GM19372 (cell line): Measurements from ENCODE around the gene MNDA.

Experiments used
- ATAC-seq: cut with Tn5 transposase; IDR thresholded peaks from one replicate; pipeline ENCODE4 v1.9.1; 2021; ENCODE audit warnings: mild to moderate bottlenecking, low read depth, moderate library complexity; ENCODE audit not compliant: unreplicated experiment

MNDA gene

DNA sequence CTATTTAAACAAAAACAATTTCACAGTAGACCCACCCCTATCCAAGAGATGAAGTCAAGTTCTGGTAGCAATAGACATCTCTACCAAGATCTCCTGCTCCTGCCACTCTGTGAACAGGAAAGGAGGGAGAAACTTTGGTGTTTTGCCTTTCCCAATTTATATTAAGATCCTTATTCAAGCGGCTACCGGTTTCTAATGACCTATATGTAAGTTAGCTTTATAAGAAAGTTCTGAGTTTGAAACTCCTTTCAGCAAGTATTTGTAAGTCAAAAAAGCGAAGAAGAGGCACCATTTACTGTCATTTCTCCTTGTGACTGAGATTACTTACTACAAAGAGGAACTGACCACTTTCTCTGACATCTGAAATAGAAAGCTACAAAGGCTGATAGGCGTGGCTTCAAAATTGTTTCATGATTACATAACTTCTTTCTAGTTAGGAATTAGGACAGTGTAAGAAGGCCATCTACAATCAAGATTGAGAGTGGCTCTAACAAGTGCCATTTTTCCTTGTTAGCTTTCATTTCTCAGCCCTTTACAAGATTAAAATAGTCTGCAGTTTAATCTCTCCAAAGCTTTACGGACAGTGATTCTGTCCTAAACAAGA is at the start of gene MNDA:
Gene MNDA (plus strand): TSS at position 448 of the 604 bp plus-strand sequence. CDS start 10,803 bp downstream, outside the sequence.
- peak; percentile 91 for ATAC-seq

DNA sequence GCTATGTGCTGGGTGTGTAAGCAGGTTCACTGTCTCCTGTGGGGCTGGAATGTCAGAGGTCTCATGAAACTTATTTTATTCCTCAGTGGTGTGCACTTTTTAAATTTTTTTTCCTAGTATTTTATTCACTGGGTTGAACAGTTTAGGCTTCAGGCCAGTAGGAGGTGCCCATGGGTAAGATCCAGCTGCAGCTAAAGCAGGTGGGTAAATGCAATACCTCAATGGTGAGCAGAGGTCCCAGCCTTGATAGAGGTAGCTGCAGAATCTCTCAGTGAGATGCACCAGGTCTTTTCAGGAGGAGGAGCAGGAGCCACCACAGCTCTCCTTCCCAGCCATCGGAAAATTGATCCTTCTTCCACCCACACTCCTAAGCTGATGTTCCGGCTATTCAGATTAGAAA is 37.5 kb upstream of the MNDA start:
- peak; percentile 48 for ATAC-seq

DNA sequence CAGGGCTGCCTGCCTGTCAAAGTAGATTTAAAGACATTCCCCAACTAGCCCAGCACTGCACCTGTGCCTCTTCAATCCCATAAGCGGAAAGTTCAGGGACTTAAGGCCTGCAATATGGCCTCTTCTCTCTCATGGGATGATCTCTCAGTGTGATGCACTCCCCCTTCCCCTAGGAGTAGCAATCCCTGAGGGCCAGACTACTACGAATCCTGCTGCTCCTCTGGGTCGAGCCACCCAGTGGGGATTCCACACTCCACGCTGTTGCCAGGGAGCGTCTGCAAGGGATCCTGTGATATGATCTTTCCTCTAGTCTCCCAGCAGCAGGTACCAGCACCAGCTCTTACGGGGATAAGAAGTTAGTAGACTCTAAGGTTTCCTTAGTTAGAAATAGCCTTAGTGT is 36.9 kb upstream of the MNDA start:
- ATAC-seq: no peak

DNA sequence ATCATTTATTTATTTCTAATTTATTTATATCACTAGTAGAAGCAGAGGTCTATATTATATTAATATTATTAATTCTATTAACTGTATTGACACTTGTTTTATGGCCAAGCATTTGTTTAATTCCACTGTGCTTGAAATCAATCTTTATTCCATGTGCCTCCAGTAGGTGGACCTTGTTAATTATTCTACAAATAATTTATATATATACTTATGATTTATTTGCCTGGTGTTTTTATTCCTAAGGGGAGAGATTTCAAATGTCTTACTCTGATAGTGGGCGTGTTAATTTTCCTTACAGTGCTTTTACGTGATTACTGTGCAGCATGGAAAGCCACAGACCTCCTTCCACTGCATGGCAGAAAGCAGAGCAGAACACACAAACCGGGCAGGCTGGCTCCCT is 32.6 kb upstream of the MNDA start:
- ATAC-seq: no peak

DNA sequence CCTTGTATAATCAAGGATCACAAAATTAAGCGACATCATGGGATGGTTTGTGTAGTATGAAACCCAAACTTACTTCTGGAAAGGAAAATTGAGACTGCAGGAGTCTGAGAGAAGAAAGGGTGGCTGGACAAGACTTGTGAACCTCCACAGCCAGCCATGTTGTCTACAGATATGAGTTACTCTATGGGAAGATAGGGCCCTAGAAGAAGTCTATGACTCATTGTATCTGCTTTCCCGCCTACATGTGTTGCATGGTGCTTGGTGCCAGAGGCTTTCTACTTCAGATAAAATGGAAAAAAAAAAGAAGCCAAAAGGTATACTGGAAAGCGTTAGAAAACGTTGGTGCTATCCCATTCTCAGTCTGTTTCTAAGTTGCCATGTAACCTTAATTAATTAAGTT is 31.5 kb upstream of the MNDA start:
- no peak for ATAC-seq

DNA sequence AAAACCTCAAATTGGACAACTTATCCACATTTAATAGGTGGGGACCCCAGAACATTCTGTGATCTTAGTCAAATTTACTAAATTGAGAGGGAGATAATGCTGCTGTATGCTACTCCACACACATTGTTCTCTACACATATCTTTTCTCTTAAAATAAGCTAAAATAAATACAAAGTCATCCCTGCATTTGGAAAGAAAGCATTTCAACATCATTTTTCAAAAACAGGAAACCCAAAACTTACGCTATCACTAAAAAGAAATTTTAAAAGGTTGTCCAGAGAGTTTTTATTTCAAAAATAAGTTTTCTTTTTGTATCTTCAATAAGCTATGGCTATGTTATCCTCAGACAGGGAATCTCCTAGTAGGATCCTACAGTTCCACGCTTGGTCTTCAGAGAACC is 30.6 kb upstream of the MNDA start:
- ATAC-seq: no peak

DNA sequence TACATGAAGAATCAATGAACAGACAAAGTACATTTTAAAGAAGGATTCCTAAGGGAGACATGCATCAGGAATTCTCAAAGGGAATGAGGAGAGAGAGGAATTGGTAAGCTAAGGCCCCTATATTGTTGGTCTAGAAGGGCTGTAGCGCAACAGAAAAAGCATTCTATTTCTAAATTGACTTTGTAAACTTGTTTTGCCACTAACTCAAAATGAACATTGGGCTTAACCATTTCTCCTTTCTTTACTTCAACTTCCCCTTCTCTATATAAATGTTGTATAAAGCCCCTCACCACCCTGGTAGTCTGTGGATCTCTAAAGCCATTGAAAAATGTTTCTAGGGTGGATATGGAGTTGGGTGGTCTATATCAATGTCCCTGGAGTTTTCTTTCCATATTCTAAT is 29.8 kb upstream of the MNDA start:
- ATAC-seq: no peak

DNA sequence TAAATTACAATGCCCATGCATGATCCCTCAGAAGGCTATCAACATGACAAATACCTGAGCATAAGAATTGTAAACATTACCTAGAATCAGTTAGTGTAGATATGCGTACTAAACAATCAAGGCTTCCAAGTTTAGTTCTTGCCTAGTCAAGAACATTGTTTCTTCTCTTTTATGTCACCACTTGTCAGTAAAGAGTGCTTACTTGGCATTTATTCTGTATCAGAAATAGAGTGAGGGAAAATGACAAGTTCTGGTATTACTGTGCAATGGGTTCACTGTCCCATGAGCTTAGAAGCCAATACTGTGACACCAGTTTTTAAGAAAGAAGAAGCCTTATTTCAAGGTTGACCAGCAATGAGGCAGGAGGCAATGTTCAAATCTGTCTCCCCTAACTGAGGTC is 27.5 kb upstream of the MNDA start:
- ATAC-seq: no peak

DNA sequence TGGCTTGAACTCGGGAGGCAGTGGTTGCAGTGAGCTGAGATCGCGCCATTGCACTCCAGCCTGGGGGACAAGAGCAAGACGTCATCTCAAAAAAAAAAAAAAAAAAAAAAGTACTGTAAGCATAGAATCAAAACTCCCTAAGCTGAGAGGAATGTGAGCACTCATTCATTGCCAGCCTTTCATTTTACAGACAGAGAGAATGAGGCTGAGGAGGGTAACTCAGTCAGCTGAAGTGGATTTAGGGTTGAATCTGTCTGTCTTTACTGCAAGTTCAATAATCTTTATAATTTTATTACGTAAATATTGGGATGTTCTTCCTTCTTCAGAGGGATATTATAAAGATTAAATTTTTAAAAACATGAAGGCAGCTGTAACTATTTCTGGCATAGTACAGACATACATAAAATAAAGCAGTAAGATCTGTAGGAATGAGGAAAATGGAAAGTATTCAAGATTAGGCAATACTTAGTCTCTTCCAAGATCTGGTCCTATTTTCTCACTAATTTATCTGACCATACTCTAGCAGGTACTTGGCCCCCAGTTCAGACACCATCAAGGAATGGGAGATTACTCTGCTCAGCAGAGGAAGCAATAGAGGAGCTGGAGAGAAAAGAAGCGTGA is 24.1 kb upstream of the MNDA start:
- ATAC-seq: no peak

DNA sequence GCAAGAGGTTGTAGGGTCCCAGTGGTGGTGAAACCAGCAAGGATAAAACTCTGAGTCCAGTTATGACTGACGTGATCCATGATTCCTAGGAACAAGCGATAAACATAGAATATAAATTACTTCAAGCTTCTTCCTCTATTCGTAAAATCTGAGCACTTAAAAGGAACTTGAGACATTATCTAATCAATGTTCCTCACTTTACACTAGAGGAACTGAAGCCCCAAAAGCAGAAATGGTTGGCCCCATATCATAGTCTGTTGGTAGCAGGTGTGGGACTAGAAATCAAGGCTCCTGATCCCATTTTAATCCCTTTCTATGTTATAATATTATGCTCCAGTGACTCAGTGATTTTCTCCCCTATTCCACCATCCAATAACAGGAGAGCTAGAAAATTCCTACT is 21.9 kb upstream of the MNDA start:
- no peak for ATAC-seq

DNA sequence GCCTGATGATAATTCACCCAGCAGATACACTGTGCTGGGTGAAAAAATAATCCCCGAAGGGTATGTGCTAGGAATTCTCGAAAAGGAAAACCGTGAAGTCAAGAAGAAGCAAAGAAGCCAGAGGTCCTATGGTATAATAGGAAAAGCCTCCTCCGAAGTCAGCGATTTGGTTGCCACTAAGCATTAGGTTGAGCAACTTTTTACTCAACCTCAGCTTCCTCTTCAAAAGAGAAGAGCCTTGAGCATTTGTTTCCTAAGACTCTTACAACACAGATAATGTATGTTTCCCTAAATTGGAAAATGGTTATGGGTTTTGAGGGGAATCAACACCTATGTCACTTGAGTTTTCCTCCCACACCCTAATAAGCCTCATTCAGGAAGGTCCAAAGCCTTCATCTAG is 21.3 kb upstream of the MNDA start:
- ATAC-seq: no peak

DNA sequence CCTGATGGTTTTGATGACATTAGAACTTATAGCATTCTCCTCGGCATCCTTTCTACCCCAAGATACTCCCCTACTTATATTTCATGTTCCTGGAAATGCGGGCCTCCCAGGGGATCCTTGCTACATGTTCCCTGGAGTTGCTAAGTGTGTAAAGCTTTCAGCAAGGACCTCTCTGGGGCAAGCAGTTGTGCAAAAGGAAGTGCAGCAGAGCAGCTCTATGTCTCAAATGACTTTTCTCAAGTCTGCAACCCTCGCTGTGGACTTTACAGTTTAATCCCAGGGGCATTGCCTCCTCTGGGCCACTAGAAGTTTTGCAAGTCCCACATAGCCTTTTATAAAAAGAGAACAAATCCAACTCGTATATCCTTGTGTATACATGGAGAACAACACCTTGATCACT is 20.8 kb upstream of the MNDA start:
- ATAC-seq: no peak

DNA sequence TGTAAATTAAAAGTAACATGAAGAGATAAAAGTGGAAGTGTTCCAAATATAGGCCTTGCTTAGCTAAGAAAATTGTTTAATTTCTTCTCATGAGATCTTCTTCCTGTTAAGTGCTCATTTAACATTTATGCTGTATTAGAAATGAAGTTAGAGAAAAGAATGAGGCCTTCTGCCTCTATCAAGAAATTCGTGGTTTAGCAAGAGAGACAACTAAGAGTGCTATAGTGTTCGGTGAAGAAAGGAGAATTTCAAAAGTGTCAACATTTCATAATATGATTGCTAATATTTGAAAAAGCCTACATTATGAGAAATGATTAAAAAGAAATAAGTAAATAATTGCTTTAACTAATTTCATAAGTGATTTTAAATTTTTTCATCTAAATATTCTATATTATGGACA is 18.8 kb upstream of the MNDA start:
- no peak for ATAC-seq

DNA sequence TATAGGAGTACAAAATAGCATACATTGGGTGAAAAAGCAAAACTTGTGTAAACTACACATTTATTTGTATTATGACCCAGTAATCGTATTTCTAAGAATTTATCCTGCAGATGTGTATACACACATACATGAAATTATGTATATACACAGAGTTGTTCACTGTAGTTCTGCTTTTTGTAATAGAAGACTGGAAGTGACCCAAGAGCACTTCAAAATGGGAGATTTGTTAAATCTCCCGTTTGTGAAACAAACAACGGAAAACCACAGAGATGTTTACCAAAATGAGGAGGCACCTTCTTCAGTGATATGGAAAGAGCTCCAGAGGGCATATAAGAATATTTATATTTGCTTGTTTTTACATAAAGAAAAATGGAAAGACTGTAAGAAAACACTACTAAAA is 18.0 kb upstream of the MNDA start:
- ATAC-seq: no peak

DNA sequence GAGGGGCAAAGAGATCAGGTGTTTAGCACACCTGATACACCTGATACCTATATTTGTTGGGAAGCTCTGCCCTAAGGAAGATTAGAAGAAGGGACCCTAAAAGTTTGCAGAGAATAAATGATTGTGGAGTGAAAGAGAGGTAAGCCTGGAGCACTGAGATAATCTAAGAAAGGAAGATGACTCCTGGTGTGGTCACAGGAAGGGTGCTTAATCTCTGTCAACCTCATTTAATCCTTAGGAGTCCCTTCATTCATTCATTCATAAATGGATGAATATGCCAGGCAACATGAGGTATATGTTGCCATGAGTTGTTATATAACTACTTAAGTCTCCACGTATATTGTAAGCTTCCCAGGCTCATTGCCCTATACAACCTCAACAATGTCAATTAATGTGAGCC is 16.2 kb upstream of the MNDA start:
- ATAC-seq: no peak

DNA sequence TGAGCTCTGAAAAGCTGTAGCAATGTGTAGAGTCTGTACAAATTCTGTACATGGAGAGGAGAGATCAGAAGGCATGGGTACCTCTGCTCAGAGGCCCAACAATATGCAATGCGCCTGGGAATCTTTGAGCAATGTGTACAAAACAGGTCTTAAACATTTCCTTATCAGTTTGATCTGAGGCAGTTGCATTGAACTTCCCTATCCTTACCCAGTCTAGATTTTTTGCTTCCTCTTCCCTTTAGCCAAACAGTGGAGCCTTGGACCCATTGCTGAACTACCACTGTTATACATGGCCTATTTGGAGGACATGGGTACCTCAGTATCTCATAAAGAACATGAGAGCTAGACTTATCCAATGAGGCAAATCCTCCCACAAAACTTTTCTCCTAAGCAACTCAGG is 12.6 kb upstream of the MNDA start:
- no peak for ATAC-seq

DNA sequence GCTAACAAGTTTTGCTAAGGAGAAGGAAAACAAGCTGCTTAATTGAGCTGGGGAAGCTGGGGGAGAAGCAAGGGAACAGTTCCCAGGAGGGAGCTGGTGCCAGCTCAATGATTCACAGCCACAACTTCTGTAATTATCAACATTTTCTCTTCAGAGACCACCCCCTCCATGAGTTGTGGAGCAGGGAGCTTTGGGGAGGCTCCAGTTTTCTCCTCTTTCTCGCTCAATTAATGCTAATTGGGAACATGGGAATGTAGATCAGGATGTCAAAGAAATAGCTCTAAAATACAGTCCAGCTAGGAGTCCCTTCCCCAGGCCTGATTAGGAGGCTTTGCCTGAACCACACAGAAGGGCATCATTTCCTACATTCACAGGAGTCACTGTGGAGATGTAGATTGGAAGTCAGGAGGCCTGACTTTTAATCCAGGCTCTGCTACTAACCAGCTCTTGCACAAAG is 12.1 kb upstream of the MNDA start:
- ATAC-seq: no peak

DNA sequence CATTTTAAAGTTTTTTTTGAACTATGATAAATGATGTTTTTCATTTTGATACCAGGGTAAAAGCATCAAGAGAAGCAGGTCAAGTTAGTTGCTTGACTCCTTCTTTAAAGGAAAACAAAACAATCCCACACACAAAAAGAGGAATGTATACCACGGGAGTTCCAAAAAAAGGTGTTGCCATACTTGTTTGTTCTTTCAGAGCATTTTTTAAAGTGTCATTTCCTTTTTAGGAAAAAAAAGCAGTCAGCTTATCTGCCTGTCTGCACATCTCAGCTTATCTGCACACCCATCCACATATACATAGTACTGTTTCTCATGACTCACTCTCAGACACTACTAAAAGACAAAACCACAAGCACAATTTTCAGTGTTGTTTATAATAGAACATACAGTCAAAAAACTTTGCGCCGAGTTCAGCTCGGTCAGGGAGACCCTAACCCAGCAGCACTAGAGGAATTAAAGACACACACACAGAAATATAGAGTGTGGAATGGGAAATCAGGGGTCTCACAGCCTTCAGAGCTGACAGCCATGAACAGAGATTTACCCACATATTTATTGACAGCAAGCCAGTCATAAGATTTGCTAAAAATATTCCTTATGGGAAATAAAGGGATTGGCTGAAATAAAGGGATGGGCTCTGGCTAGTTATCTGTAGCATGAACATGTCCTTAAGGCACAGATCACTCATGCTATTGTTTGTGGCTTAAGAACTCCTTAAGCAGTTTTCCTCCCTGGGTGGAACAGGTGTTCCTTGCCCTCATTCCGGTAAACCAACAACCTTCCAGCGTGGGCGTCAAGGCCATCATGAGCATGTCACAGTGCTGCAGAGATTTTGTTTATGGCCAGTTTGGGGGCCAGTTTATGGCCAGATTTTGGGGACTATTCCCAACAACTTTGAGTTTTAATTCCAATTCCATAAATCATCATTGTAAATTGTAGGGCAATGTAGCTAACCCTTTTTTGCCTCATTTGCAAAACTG is 11.4 kb upstream of the MNDA start:
- ATAC-seq: no peak

DNA sequence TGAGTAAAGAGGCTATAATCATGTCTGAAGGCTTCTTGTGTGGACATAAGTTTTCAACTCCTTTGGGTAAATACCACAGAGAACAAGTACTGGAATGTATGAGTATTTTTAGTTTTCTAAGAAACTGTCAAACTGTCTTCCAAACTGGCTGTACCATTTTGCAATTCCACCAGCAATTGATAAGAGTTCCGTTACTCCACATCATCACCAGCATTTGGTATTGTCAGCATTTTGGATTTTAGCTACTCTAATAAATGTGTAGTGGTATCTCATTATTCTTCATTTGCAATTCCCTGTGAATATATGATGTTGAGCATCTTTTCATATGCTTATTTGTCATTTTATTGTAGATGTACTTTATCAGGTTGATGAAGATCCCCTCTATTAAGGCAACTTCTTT is 9.4 kb upstream of the MNDA start:
- ATAC-seq: no peak

DNA sequence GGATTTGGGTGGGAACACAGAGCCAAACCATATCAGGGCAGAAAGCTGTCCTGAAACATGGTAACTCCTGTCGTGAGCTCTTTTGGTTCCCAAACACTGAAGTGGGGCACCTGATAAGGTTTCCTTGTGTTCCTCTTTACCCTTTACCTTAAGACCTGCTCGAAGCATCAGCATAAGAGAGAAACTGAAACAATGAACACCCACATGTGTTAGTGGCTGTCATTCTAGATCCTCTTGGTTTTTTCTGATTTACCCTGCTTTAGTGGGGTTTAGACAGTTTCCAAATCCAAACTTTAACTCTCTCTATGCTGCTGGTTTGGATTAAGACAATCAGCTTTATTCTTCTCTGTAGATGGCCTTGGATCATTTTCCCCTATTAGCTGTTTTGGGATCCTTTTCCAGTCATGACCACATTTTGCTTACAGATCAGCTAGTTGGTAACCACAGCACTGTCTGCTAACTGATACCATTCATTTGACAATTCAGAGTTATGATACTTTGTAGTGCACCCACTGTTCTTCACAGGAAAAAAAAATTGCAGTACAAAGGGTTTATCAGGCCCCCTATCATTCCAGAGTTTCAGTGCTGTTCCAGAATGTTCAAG is 975 bp upstream of the MNDA start:
- ATAC-seq: peak; percentile 58

DNA sequence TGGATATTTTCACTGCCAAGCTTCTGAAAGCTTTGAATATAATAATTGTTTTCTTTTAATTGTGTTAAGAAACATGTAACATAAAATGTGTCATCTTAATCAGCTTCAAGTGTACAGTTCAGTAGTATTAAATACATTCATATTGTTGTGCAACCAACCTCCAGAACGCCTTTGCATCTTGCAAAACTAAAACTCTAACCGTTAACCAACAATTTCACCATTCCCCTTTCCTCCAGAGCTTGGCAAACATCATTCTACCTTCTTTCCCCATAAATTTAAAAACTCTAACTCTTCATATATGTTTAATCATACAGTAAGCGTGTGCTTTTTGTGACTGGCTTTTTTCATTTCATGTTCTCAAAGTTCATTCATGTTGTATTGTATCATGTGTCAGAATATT is 2.1 kb downstream of the MNDA start:
- no peak for ATAC-seq
